AG09309 (cell line): ENCODE results near the gene CLCN3.

ENCODE experiments used
- DNase-seq: peaks from one replicate; pipeline ENCODE4 v3.0.0-alpha.2; 2010; ENCODE audit warnings: low read depth
- H3K4me3 ChIP-seq: 2 replicates; pipeline ENCODE4 v1.5.1; 2011; ENCODE audit warnings: mild to moderate bottlenecking, low read depth, low read length, moderate library complexity; ENCODE audit not compliant: control insufficient read depth
- CTCF ChIP-seq: IDR thresholded peaks from 2 replicates; pipeline ENCODE4 v1.5.1; 2011; ENCODE audit warnings: mild to moderate bottlenecking, low read depth, low read length, inconsistent platforms; ENCODE audit not compliant: insufficient read depth, control insufficient read depth; ENCODE audit errors: missing control alignments

Gene CLCN3

GRCh38 chr4:169660929-169661328, 40.6 kb downstream of the CLCN3 start:
- H3K4me3 ChIP-seq, result peak overlapping the region; percentile 43
- DNase-seq, result no peak
- no peak for TF ChIP-seq CTCF

- DNase-seq, result no peak
- H3K4me3 ChIP-seq, result no peak overlapping the region
- no peak for TF ChIP-seq CTCF
Measured at GRCh38 chr4:169661761-169662160, 41.4 kb downstream of the CLCN3 start.

- TF ChIP-seq CTCF, result no peak
- no peak for DNase-seq
Measured at GRCh38 chr4:169662206-169662605, 41.8 kb downstream of the CLCN3 start.

GRCh38 chr4:169663402-169663801, 43.0 kb downstream of the CLCN3 start:
- DNase-seq, result no peak
- no peak for TF ChIP-seq CTCF
- no peak overlapping the region for H3K4me3 ChIP-seq

More at GRCh38 chr4:169662206-169662605, 41.8 kb downstream of the CLCN3 start:
- no peak overlapping the region for H3K4me3 ChIP-seq

GRCh38 chr4:169663831-169664230, 43.5 kb downstream of the CLCN3 start:
- TF ChIP-seq CTCF, result no peak
- DNase-seq, result no peak
- H3K4me3 ChIP-seq, result no peak overlapping the region

- TF ChIP-seq CTCF, result no peak
- no peak for DNase-seq
- H3K4me3 ChIP-seq, result no peak overlapping the region
Measured at GRCh38 chr4:169664615-169665014, 44.2 kb downstream of the CLCN3 start.

- TF ChIP-seq CTCF, result no peak
- no peak for DNase-seq
- H3K4me3 ChIP-seq, result no peak overlapping the region
Measured at GRCh38 chr4:169665046-169665737, 44.8 kb downstream of the CLCN3 start.
